Stimulated activated CD4-positive, alpha-beta T cell treated with anti-CD3 and anti-CD28 coated beads, Interleukin-12 subunit alpha, Interleukin-12 subunit beta, amount 100 ng/mL, for 24 hours (primary cell): ENCODE data around the gene PMM2.

ENCODE experiments used
- DNase-seq, 2 experiments: peaks; one replicate each; pipeline ENCODE4 v3.0.0-alpha.2; 2020; ENCODE audit warnings: low read depth in 2 of 2

PMM2 gene

GRCh38 chr16:8850279-8850885 is 52.7 kb downstream of the PMM2 start:
- no peak for DNase-seq

- no peak for DNase-seq
Observed at GRCh38 chr16:8851761-8852403, 54.2 kb downstream of the PMM2 start.

- no peak for DNase-seq
Observed at GRCh38 chr16:8852534-8852933, 54.9 kb downstream of the PMM2 start.

- no peak for DNase-seq
Observed at GRCh38 chr16:8853150-8853549, 55.5 kb downstream of the PMM2 start.

GRCh38 chr16:8853611-8854010 is 56.0 kb downstream of the PMM2 start:
- no peak for DNase-seq

- DNase-seq = no peak
Observed at GRCh38 chr16:8854298-8854948, 56.8 kb downstream of the PMM2 start.

GRCh38 chr16:8855051-8855786 is 57.6 kb downstream of the PMM2 start:
- DNase-seq = no peak

GRCh38 chr16:8855972-8856371 is 58.3 kb downstream of the PMM2 start:
- DNase-seq = no peak

GRCh38 chr16:8858994-8859912 is 61.6 kb downstream of the PMM2 start:
- DNase-seq = no peak

- no peak for DNase-seq
Observed at GRCh38 chr16:8859913-8860881, 62.6 kb downstream of the PMM2 start.

GRCh38 chr16:8861563-8862308 is 64.1 kb downstream of the PMM2 start:
- no peak for DNase-seq

- no peak for DNase-seq
Observed at GRCh38 chr16:8862309-8863130, 64.9 kb downstream of the PMM2 start.

GRCh38 chr16:8863594-8864424 is 66.2 kb downstream of the PMM2 start:
- DNase-seq = no peak

GRCh38 chr16:8864480-8865110 is 67.0 kb downstream of the PMM2 start:
- no peak for DNase-seq

GRCh38 chr16:8865145-8865882 is 67.7 kb downstream of the PMM2 start:
- DNase-seq = no peak

GRCh38 chr16:8866118-8866883 is 68.7 kb downstream of the PMM2 start:
- DNase-seq = no peak
